Measurements from ENCODE around the gene GBP6.
"Not testable (repeated sequence)": the region's sequence is repeated elsewhere in the genome, so short reads cannot be mapped to it uniquely, and the experiment has no call there.

GBP6 gene

GRCh38 chr1:89405275-89405929 lies 41.5 kb downstream of the GBP6 start:
- TF ChIP-seq TAF1 (IDR thresholded peaks at IDR 0.05; ENCODE audit: low read depth, low read length), result no peak
- DNase-seq (ENCODE audit: insufficient read length, low spot score) (no peak), FAIRE-seq (no peak)

GRCh38 chr1:89407360-89407759 lies 43.5 kb downstream of the GBP6 start:
- TF ChIP-seq POLR2A (IDR thresholded peaks at IDR 0.05; ENCODE audit: low read depth, low read length), result no peak
- TF ChIP-seq TAF1 (IDR thresholded peaks at IDR 0.05; ENCODE audit: low read depth, low read length), result no peak
- TF ChIP-seq SPI1 (IDR thresholded peaks at IDR 0.05; ENCODE audit: low read depth, low read length), result no peak
- TF ChIP-seq POU2F2 (IDR thresholded peaks at IDR 0.05; ENCODE audit: low read depth, low read length), result no peak
- no peak for TF ChIP-seq PAX5 (IDR thresholded peaks at IDR 0.05; ENCODE audit: insufficient read depth, low read length, severe bottlenecking)
- no peak for TF ChIP-seq POLR2AphosphoS5 (IDR thresholded peaks at IDR 0.05; ENCODE audit: low read depth, low read length)
- DNase-seq (ENCODE audit: insufficient read length, low spot score) (no peak), FAIRE-seq (peak; percentile 71)

GRCh38 chr1:89407768-89408167 lies 43.9 kb downstream of the GBP6 start:
- peak; percentile 79 for FAIRE-seq
- not testable (repeated sequence) for DNase-seq (ENCODE audit: insufficient read length, low spot score)

GRCh38 chr1:89425056-89425455 lies 61.2 kb downstream of the GBP6 start:
- no peak for DNase-seq (ENCODE audit: insufficient read length, low spot score)
- TF ChIP-seq POLR2A (IDR thresholded peaks at IDR 0.05; ENCODE audit: low read depth, low read length) (no peak), POU2F2 (IDR thresholded peaks at IDR 0.05; ENCODE audit: low read depth, low read length) (no peak), PAX5 (IDR thresholded peaks at IDR 0.05; ENCODE audit: insufficient read depth, low read length, severe bottlenecking) (no peak), POLR2AphosphoS5 (IDR thresholded peaks at IDR 0.05; ENCODE audit: low read depth, low read length) (no peak), TAF1 (IDR thresholded peaks at IDR 0.05; ENCODE audit: low read depth, low read length) (no peak), SPI1 (IDR thresholded peaks at IDR 0.05; ENCODE audit: low read depth, low read length) (no peak)
- no peak for FAIRE-seq

- DNase-seq (ENCODE audit: insufficient read length, low spot score), result no peak
- peak; percentile 77 for TF ChIP-seq SPI1 (IDR thresholded peaks at IDR 0.05; ENCODE audit: low read depth, low read length)
- no peak for TF ChIP-seq POU2F2 (IDR thresholded peaks at IDR 0.05; ENCODE audit: low read depth, low read length)
- no peak for FAIRE-seq
Measured at GRCh38 chr1:89429062-89429461, 65.2 kb downstream of the GBP6 start.

- FAIRE-seq, result peak; percentile 56
- not testable (repeated sequence) for DNase-seq (ENCODE audit: insufficient read length, low spot score)
Measured at GRCh38 chr1:89429681-89430080, 65.8 kb downstream of the GBP6 start.

- DNase-seq (ENCODE audit: insufficient read length, low spot score), result no peak
- no peak for FAIRE-seq
- TF ChIP-seq POLR2AphosphoS5 (IDR thresholded peaks at IDR 0.05; ENCODE audit: low read depth, low read length) (no peak), TAF1 (IDR thresholded peaks at IDR 0.05; ENCODE audit: low read depth, low read length) (no peak), POLR2A (IDR thresholded peaks at IDR 0.05; ENCODE audit: low read depth, low read length) (no peak), SPI1 (IDR thresholded peaks at IDR 0.05; ENCODE audit: low read depth, low read length) (no peak), POU2F2 (IDR thresholded peaks at IDR 0.05; ENCODE audit: low read depth, low read length) (no peak), PAX5 (IDR thresholded peaks at IDR 0.05; ENCODE audit: insufficient read depth, low read length, severe bottlenecking) (no peak)
Measured at GRCh38 chr1:89433421-89433820, 69.6 kb downstream of the GBP6 start.

GRCh38 chr1:89434058-89434780 lies 70.4 kb downstream of the GBP6 start:
- FAIRE-seq; DNase-seq (ENCODE audit: insufficient read length, low spot score): not testable (repeated sequence)
